GM19023 (cell line): ENCODE data around the gene AIG1.

Source experiments
- ATAC-seq: cut with Tn5 transposase; IDR thresholded peaks from one replicate; pipeline ENCODE4 v1.9.1; 2021; ENCODE audit warnings: mild to moderate bottlenecking, moderate library complexity; ENCODE audit not compliant: unreplicated experiment

The AIG1 gene

GRCh38 chr6:143356101-143356880 is 295.6 kb downstream of the AIG1 start:
- ATAC-seq, result no peak

GRCh38 chr6:143357152-143357551 is 296.5 kb downstream of the AIG1 start:
- ATAC-seq, result no peak

GRCh38 chr6:143357561-143358255 is 297.0 kb downstream of the AIG1 start:
- ATAC-seq, result no peak

DNA sequence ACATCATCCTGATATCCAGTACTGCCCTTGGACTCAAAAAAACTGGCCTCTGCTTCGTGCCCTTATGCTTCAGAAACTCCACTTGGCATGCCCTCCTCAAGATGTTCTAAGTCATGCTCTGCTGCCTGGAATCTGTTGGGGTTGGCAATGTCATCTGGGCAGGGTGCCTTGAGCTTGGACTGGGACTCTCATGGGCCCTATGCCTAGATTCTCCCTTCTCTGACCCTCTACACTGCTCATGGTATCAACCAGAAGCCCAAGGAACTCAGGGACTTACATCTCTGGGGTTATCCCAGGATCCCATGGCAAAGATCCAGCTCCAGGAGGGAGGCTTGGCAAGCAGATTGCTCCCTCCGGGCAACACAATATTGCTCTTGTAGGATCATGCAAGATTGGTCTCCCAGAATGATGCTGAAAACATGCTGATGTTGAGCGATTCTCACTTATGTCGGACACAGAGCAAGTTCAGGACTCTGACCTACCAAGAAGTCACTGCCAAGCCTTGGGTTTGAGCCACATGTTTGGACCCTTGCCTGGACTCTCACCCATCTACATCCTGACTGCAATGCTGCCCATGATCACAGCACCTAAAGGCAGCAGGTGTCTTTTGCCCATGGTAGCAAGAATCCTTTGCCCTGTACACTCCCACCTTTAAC is 301.0 kb downstream of the AIG1 start:
- ATAC-seq, result no peak

- no peak for ATAC-seq
Measured at GRCh38 chr6:143362192-143362558, 301.5 kb downstream of the AIG1 start.

GRCh38 chr6:143363299-143363698 is 302.6 kb downstream of the AIG1 start:
- ATAC-seq, result no peak

DNA sequence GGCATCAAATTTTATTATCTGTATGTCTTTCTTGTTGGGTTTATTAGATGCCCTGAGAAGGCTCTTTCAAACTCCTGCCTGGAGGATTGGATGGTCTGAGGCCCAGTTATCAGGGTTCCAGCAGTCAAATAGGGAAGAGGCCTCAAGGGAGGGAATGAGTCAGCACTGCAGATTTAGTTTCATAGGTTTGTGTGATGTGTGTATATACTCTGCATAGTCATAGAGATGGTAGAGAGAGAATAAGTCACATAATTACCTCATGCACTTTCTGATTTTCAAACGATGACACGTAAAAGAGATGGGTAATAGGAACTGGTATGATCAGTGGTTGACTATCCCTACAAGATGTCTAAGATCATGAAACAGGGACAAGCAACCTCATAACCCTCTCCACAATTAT is 307.7 kb downstream of the AIG1 start:
- peak; percentile 99 for ATAC-seq

DNA sequence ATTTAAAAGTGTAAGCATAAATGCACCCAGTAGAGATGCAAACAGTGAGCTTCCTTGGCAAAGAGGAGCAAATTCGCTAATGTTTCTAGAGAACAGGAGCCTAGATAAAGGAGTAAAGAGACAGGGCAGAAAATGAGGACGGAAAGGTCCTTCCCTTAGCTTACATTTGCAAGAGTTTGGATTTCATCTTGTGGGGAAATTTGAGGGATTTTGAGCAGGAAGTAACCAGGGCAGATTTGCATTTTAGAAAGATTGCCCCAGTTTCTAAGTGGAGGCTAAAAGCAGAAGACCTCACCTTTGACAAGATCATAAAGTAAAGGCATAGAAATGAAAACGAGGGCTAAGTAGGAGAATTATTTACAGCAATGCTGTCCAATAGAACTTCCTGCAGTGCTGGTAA is 309.3 kb downstream of the AIG1 start:
- ATAC-seq, result no peak

GRCh38 chr6:143370812-143371370 is 310.2 kb downstream of the AIG1 start:
- ATAC-seq, result no peak

GRCh38 chr6:143372199-143372882 is 311.7 kb downstream of the AIG1 start:
- ATAC-seq, result no peak

- no peak for ATAC-seq
Measured at GRCh38 chr6:143374014-143374413, 313.3 kb downstream of the AIG1 start.

GRCh38 chr6:143375022-143375585 is 314.4 kb downstream of the AIG1 start:
- ATAC-seq, result no peak

DNA sequence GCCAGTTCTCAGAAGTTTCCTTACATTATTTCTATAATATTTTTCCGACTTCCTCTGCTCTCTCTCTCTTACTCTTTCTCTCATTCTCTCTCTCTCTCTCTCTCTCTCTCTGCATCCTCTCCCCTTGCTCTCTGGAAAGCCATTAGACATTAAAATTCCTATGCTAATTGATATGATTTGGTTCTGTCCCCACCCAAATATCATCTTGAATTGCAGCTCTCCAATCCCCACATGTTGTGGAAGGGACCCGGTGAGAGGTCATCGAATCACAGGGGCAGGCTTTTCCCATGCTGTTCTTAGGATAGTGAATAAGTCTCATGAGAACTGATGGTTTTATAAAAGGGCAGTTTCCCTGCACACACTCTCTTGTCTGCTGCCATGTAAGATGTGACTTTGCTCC is 315.7 kb downstream of the AIG1 start:
- ATAC-seq, result no peak

- ATAC-seq, result no peak
Measured at GRCh38 chr6:143376861-143377260, 316.2 kb downstream of the AIG1 start.

DNA sequence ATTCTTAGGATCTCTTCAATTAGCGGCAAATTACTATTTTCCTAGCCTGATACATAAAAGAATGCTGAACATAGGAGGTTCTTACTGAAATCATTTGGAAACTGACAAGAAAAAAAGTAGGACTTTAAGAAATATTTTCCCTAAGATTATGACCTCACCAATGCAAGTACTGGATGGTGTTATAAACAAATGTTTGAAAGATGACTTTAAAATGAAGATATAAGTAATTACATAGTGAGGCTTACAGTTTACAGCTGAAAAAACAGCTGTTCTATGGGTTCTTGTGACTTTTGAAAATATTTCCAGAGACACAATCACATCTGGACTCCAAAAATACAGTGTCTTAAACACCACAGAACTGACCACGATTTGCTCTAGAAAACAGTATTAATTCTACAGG is 324.9 kb downstream of the AIG1 start:
- no peak for ATAC-seq

DNA sequence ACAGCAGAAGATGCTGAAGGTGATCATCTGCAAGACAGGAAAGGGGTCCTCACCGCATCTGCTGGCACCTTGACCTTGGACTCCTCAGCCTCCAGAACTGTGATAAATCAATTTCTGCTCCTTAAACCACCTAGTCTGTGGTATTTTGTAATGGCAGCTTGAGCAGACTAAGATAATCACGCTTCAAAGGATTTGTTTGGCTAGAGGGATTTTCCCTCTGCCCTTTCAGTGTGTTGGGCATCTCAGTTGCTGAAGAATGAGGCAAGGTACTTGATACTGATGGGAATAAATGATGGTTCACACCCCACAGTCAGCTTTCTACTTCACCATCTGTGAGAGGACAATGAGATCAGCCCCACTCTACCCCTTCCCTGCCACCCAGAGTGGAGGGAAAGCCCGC is 329.6 kb downstream of the AIG1 start:
- no peak for ATAC-seq
